ENCODE measurements around the gene TOX2.

TOX2 gene

DNA sequence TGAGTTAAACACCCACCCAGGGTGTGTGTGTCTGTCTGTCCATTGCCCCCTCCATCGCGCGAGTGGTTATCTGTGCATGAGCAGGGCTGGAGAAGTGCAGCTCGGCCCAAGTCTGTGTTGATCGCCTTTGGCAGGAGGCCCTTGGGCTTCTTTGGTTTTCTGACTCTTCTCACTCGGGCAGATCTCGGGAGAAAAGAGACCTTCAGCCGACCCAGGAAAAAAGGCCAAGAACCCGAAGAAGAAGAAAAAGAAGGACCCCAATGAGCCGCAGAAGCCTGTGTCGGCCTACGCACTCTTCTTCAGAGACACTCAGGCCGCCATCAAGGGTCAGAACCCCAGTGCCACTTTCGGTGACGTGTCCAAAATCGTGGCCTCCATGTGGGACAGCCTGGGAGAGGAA lies 139.5 kb downstream of the TOX2 start:
- Histone ChIP-seq H3K36me3 (ENCODE audit: low read depth) (no peaks in the 10 kb centered on the region), H3K27me3 (ENCODE audit: insufficient read depth, poor library complexity, severe bottlenecking) (no peaks in the 10 kb centered on the region), H3K27ac (ENCODE audit: poor library complexity, severe bottlenecking) (no peak overlapping the region), H3K9me3 (ENCODE audit: severe bottlenecking) (no peaks in the 10 kb centered on the region), H3K4me1 (ENCODE audit: insufficient read depth, poor library complexity, severe bottlenecking) (no peaks in the 10 kb centered on the region), H3K4me3 (ENCODE audit: severe bottlenecking) (no peak overlapping the region)
- no peak for ATAC-seq (ENCODE audit: low read depth)
- TF ChIP-seq, protein P1, sequence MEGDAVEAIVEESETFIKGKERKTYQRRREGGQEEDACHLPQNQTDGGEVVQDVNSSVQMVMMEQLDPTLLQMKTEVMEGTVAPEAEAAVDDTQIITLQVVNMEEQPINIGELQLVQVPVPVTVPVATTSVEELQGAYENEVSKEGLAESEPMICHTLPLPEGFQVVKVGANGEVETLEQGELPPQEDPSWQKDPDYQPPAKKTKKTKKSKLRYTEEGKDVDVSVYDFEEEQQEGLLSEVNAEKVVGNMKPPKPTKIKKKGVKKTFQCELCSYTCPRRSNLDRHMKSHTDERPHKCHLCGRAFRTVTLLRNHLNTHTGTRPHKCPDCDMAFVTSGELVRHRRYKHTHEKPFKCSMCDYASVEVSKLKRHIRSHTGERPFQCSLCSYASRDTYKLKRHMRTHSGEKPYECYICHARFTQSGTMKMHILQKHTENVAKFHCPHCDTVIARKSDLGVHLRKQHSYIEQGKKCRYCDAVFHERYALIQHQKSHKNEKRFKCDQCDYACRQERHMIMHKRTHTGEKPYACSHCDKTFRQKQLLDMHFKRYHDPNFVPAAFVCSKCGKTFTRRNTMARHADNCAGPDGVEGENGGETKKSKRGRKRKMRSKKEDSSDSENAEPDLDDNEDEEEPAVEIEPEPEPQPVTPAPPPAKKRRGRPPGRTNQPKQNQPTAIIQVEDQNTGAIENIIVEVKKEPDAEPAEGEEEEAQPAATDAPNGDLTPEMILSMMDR (IDR thresholded peaks at IDR 0.05; ENCODE audit: poor library complexity, severe bottlenecking) = no peak
- DNase-seq (ENCODE audit: low spot score) = peak; percentile 75

DNA sequence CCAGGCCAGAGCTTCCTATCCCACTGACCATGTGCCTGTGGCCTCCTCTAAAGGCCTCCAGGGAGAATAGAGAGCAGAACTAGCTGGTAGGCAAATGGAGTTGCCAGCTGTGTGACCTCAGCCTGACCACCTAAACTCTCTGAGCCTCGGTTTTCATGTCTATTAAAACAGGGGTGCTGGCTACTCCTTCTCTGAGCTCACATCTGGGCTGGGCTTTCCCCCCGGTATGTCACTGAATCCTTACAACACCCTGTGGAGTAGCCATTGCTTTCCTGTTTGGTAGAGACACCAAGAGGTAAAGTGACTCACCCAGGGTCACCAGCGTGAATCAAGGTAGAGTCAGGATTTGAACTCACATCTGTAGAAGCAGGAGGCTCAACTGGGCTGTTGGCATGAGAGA lies 140.2 kb downstream of the TOX2 start:
- Histone ChIP-seq H3K36me3 (ENCODE audit: low read depth) (no peaks in the 10 kb centered on the region), H3K4me3 (ENCODE audit: severe bottlenecking) (no peak overlapping the region), H3K27me3 (ENCODE audit: insufficient read depth, poor library complexity, severe bottlenecking) (no peaks in the 10 kb centered on the region), H3K9me3 (ENCODE audit: severe bottlenecking) (no peaks in the 10 kb centered on the region), H3K4me1 (ENCODE audit: insufficient read depth, poor library complexity, severe bottlenecking) (no peaks in the 10 kb centered on the region), H3K27ac (ENCODE audit: poor library complexity, severe bottlenecking) (no peak overlapping the region)
- DNase-seq (ENCODE audit: low spot score) (no peak), ATAC-seq (ENCODE audit: low read depth) (no peak)
- TF ChIP-seq, protein P1 (IDR thresholded peaks at IDR 0.05; ENCODE audit: poor library complexity, severe bottlenecking) = no peak

- no peak overlapping the region for H3K4me3 ChIP-seq (ENCODE audit: severe bottlenecking)
- H3K27me3 ChIP-seq (ENCODE audit: insufficient read depth, poor library complexity, severe bottlenecking) = no peaks in the 10 kb centered on the region
- H3K27ac ChIP-seq (ENCODE audit: poor library complexity, severe bottlenecking) = no peak overlapping the region
- no peaks in the 10 kb centered on the region for H3K36me3 ChIP-seq (ENCODE audit: low read depth)
- ATAC-seq (ENCODE audit: low read depth) = peak; percentile 66; the same call in 2 of the 3 replicates
- H3K4me1 ChIP-seq (ENCODE audit: insufficient read depth, poor library complexity, severe bottlenecking) = no peaks in the 10 kb centered on the region
- H3K9me3 ChIP-seq (ENCODE audit: severe bottlenecking) = no peaks in the 10 kb centered on the region
- TF ChIP-seq, protein P1 (IDR thresholded peaks at IDR 0.05; ENCODE audit: poor library complexity, severe bottlenecking) = peak; percentile 77
- peak; percentile 70 for DNase-seq (ENCODE audit: low spot score)
Measured at GRCh38 chr20:44056010-44056698, 141.5 kb downstream of the TOX2 start.

- Histone ChIP-seq H3K9me3 (ENCODE audit: severe bottlenecking) (no peaks in the 10 kb centered on the region), H3K4me1 (ENCODE audit: insufficient read depth, poor library complexity, severe bottlenecking) (no peaks in the 10 kb centered on the region), H3K36me3 (ENCODE audit: low read depth) (no peaks in the 10 kb centered on the region), H3K27ac (ENCODE audit: poor library complexity, severe bottlenecking) (no peak overlapping the region), H3K4me3 (ENCODE audit: severe bottlenecking) (no peak overlapping the region), H3K27me3 (ENCODE audit: insufficient read depth, poor library complexity, severe bottlenecking) (no peaks in the 10 kb centered on the region)
- DNase-seq (ENCODE audit: low spot score) (peak; percentile 78), ATAC-seq (ENCODE audit: low read depth) (no peak)
- TF ChIP-seq, protein P1 (IDR thresholded peaks at IDR 0.05; ENCODE audit: poor library complexity, severe bottlenecking) = no peak
Measured at GRCh38 chr20:44057698-44058675, 143.3 kb downstream of the TOX2 start.
